Spinal cord (tissue), 10 donors: ENCODE data around the gene ZCCHC7. TPM values are rescaled to one million over a fixed set of nuclear protein-coding genes. Genes with fewer than 3 reads are reported as not detected.
"Not testable (repeated sequence)": the region's sequence is repeated elsewhere in the genome, so short reads cannot be mapped to it uniquely, and the experiment has no call there.

Experiments
- DNase-seq, 6 donors: peaks; one replicate each; pipeline versions ENCODE4 v3.0.0 to v3.0.0-alpha.2; 2013 to 2015; ENCODE audit warnings: low spot score in 6 of 6, low read depth in 4 of 6
- H3K27ac ChIP-seq: one replicate; pipeline ENCODE4 v1.5.1; 2013; ENCODE audit warnings: low read depth, low read length, control low read depth
- H3K27me3 ChIP-seq: one replicate; pipeline ENCODE4 v1.6.1; 2013; ENCODE audit warnings: low read length; ENCODE audit not compliant: control insufficient read depth, insufficient read depth
- H3K36me3 ChIP-seq: one replicate; pipeline ENCODE4 v1.6.1; 2013; ENCODE audit warnings: low read length; ENCODE audit not compliant: control insufficient read depth, insufficient read depth
- H3K4me1 ChIP-seq: one replicate; pipeline ENCODE4 v1.6.1; 2013; ENCODE audit warnings: low read length; ENCODE audit not compliant: control insufficient read depth, insufficient read depth
- H3K4me3 ChIP-seq: one replicate; pipeline ENCODE4 v1.5.1; 2013; ENCODE audit warnings: low read depth, low read length, control low read depth
- H3K9me3 ChIP-seq: one replicate; pipeline ENCODE4 v1.6.1; 2013; ENCODE audit warnings: low read length; ENCODE audit not compliant: control insufficient read depth, insufficient read depth
- WGBS: methylation state at CpG from one replicate; pipeline ENCODE4 v1.1.5; 2013; ENCODE audit warnings: missing lambda C conversion rate; ENCODE audit not compliant: insufficient coverage; 5-methylcytosine and 5-hydroxymethylcytosine counted together
- polyA plus RNA-seq, 2 donors: library from polyadenylated mRNA; unstranded; fragments of 120-200 nt; gene quantifications; one replicate each; pipeline ENCODE4 v1.2.1, GENCODE V29; 2013; ENCODE audit not compliant: insufficient read length in 2 of 2
- total RNA-seq, 2 donors: library from RNA; depleted of rRNA in 1 of 2; stranded (reverse); fragments of 120-200 nt in 1 of 2; fragments of >200 nt in 1 of 2; gene quantifications; one replicate each; pipeline versions ENCODE4 v1.2.3 to v1.2.4, GENCODE V29; 2013 to 2014
- donor health status: healthy.

ZCCHC7 gene
- total and polyA plus RNA-seq, 4 donors, result 14.3 to 26.5 (median 20.1) TPM

DNA sequence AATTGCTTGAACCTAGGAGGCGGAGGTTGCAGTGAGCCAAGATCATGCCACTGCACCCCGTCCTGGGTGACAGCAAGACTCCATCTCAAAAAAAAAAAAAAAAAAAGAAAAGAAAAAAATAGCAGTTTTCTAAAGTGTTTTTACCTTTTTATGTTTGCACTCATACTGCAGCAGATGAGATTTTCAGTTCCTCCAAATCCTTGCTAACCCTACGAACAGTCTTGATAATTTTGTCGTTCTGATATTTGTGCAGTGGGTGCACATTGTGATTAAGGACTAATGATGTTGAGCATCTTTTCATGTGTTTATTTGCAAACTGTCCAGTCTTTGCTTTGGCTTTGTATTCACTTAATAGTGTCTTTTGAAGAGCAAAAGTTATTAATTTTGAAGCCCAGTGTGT lies 42.9 kb downstream of the ZCCHC7 start:
- Histone ChIP-seq H3K36me3 (peaks cover 7% of the 10 kb centered on the region), H3K4me1 (no peaks in the 10 kb centered on the region), H3K27me3 (no peaks in the 10 kb centered on the region), H3K9me3 (peaks cover 1% of the 10 kb centered on the region), H3K27ac (no peak overlapping the region), H3K4me3 (no peak overlapping the region)
- DNase-seq, result no peak
- no CpG with 5 or more reads among the region's 4 CpGs for WGBS

- 100% methylated on average over 4 of the region's 4 CpGs for WGBS
- H3K27ac ChIP-seq, DNase-seq: not testable (repeated sequence)
These were observed 44.0 kb downstream of the ZCCHC7 start for GRCh38 chr9:37164335-37164734.

GRCh38 chr9:37165644-37166043 lies 45.3 kb downstream of the ZCCHC7 start:
- Histone ChIP-seq H3K9me3 (peaks cover 1% of the 10 kb centered on the region), H3K27me3 (no peaks in the 10 kb centered on the region), H3K4me3 (no peak overlapping the region), H3K4me1 (no peaks in the 10 kb centered on the region), H3K27ac (no peak overlapping the region), H3K36me3 (peaks cover 6% of the 10 kb centered on the region)
- DNase-seq, result no peak
- WGBS, result no CpG with 5 or more reads among the region's 1 CpG

More at GRCh38 chr9:37164335-37164734, 44.0 kb downstream of the ZCCHC7 start:
- not testable (repeated sequence) for H3K4me1 ChIP-seq, H3K27me3 ChIP-seq, H3K4me3 ChIP-seq, H3K9me3 ChIP-seq, H3K36me3 ChIP-seq

GRCh38 chr9:37167456-37168047 lies 47.2 kb downstream of the ZCCHC7 start:
- Histone ChIP-seq H3K4me3 (no peak overlapping the region), H3K9me3 (peaks cover 1% of the 10 kb centered on the region), H3K27ac (no peak overlapping the region), H3K4me1 (no peaks in the 10 kb centered on the region), H3K36me3 (peaks cover 3% of the 10 kb centered on the region), H3K27me3 (no peaks in the 10 kb centered on the region)
- DNase-seq, result no peak
- no CpG with 5 or more reads among the region's 2 CpGs for WGBS

GRCh38 chr9:37172557-37172956 lies 52.2 kb downstream of the ZCCHC7 start:
- H3K4me3 ChIP-seq, result no peak overlapping the region
- H3K27me3 ChIP-seq, result no peaks in the 10 kb centered on the region
- no peaks in the 10 kb centered on the region for H3K36me3 ChIP-seq
- H3K9me3 ChIP-seq, result no peaks in the 10 kb centered on the region
- H3K4me1 ChIP-seq, result no peaks in the 10 kb centered on the region
- WGBS, result 98% methylated on average over 4 of the region's 4 CpGs
- H3K27ac ChIP-seq, result no peak overlapping the region
- DNase-seq, result no peak

GRCh38 chr9:37174247-37174646 lies 53.9 kb downstream of the ZCCHC7 start:
- H3K27me3 ChIP-seq, result no peaks in the 10 kb centered on the region
- H3K4me1 ChIP-seq, result no peaks in the 10 kb centered on the region
- no peaks in the 10 kb centered on the region for H3K9me3 ChIP-seq
- no peak overlapping the region for H3K4me3 ChIP-seq
- no peak for DNase-seq
- H3K36me3 ChIP-seq, result no peaks in the 10 kb centered on the region
- no peak overlapping the region for H3K27ac ChIP-seq
- WGBS, result 100% methylated on average over 1 of the region's 2 CpGs

DNA sequence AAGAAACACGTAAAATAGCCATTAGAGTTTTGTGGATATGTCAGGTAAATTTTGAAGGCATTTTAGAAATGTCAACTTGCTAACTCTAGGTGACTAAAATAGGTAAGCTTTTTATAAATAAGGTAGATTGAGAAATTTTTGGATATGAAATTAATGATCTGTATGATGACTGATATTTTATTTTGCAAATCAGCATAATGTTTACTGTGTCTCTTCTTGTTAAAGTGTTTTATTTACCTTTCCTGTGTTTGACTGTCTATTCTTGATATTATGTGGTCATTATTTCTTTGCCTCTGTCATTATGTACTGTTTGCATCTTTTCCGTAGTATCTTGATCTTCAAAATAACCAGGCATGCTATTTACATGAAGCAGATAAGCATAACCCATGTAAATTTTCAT lies 58.4 kb downstream of the ZCCHC7 start:
- 100% methylated on average over 1 of the region's 2 CpGs for WGBS
- H3K36me3 ChIP-seq, result no peaks in the 10 kb centered on the region
- no peaks in the 10 kb centered on the region for H3K9me3 ChIP-seq
- no peak for DNase-seq
- no peak overlapping the region for H3K27ac ChIP-seq
- no peak overlapping the region for H3K4me3 ChIP-seq
- H3K4me1 ChIP-seq, result no peaks in the 10 kb centered on the region
- H3K27me3 ChIP-seq, result no peaks in the 10 kb centered on the region

GRCh38 chr9:37179576-37179975 lies 59.2 kb downstream of the ZCCHC7 start:
- no peaks in the 10 kb centered on the region for H3K36me3 ChIP-seq
- 90% methylated on average over 2 of the region's 3 CpGs for WGBS
- DNase-seq, result no peak
- H3K9me3 ChIP-seq, result no peaks in the 10 kb centered on the region
- H3K4me1 ChIP-seq, result no peaks in the 10 kb centered on the region
- H3K4me3 ChIP-seq, result no peak overlapping the region
- H3K27me3 ChIP-seq, result no peaks in the 10 kb centered on the region
- no peak overlapping the region for H3K27ac ChIP-seq

GRCh38 chr9:37180138-37180537 lies 59.8 kb downstream of the ZCCHC7 start:
- no peaks in the 10 kb centered on the region for H3K4me1 ChIP-seq
- no peak for DNase-seq
- no peaks in the 10 kb centered on the region for H3K9me3 ChIP-seq
- H3K4me3 ChIP-seq, result no peak overlapping the region
- H3K27ac ChIP-seq, result no peak overlapping the region
- H3K27me3 ChIP-seq, result no peaks in the 10 kb centered on the region
- no CpG with 5 or more reads among the region's 2 CpGs for whole genome bisulfite sequencing
- H3K36me3 ChIP-seq, result no peaks in the 10 kb centered on the region

DNA sequence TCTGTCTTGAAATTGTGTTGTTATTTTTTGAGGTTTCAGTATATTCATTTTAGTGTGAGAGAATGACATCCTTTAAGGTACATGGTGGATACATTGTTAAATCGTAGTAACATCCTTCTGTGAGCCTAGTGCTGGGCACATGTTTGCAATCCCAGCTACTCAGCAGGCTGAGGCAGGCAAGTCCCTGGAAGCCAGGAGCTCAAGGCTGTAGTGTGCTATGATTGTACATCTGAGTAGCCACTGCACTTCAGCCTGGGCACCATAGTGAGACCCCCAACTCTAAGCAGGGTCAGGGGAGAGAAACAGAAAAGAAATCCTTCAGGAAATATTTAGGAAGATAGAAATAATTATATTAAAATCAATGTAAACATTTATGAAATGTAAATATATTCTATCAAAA lies 62.3 kb downstream of the ZCCHC7 start:
- no peak overlapping the region for H3K27ac ChIP-seq

More for the DNA sequence above, 62.3 kb downstream of the ZCCHC7 start:
- Histone ChIP-seq H3K4me1 (no peaks in the 10 kb centered on the region), H3K9me3 (no peaks in the 10 kb centered on the region), H3K4me3 (no peak overlapping the region), H3K36me3 (no peaks in the 10 kb centered on the region), H3K27me3 (no peaks in the 10 kb centered on the region)
- 100% methylated on average over 1 of the region's 1 CpG for WGBS
- DNase-seq, result no peak
